Kidney (tissue), 14 donors: ENCODE measurements around the gene ADGRL3. TPM values are rescaled to one million over a fixed set of nuclear protein-coding genes. Genes with fewer than 3 reads are reported as not detected.

ENCODE experiments used
- DNase-seq, 5 donors: peaks; one replicate each; pipeline ENCODE4 v3.0.0-alpha.2; 2013 to 2020
- FAIRE-seq: peaks from 2 replicates; lab custom pipeline; 2012; peaks lifted over from hg19 to GRCh38; lab: Jason Lieb, UNC
- H3K27ac ChIP-seq, 2 donors: one replicate each; pipeline ENCODE4 v1.7.0; 2013; ENCODE audit warnings: low read depth in 2 of 2, low read length in 2 of 2, inconsistent platforms in 1 of 2
- H3K27me3 ChIP-seq: one replicate; pipeline ENCODE4 v1.7.1; 2013; ENCODE audit warnings: low read length, inconsistent platforms; ENCODE audit not compliant: control insufficient read depth, insufficient read depth
- H3K36me3 ChIP-seq, 3 donors: one replicate each; pipeline versions ENCODE4 v1.7.0 to v1.7.1; 2013; ENCODE audit warnings: low read length in 3 of 3, control low read depth in 1 of 3, inconsistent platforms in 1 of 3; ENCODE audit not compliant: insufficient read depth in 3 of 3, control insufficient read depth in 2 of 3
- H3K4me1 ChIP-seq, 3 donors: one replicate each; pipeline versions ENCODE4 v1.7.0 to v1.7.1; 2013; ENCODE audit warnings: low read length in 3 of 3, inconsistent platforms in 1 of 3, low read depth in 1 of 3; ENCODE audit not compliant: control insufficient read depth in 2 of 3, insufficient read depth in 2 of 3
- H3K4me3 ChIP-seq, 3 donors: one replicate each; pipeline versions ENCODE4 v1.7.0 to v1.8.1; 2013; ENCODE audit warnings: low read length in 3 of 3, control low read depth in 1 of 3, inconsistent platforms in 1 of 3
- H3K9ac ChIP-seq, 3 donors: one replicate each; pipeline versions ENCODE4 v1.7.0 to v1.7.1; 2013; ENCODE audit warnings: low read length in 3 of 3, control low read depth in 1 of 3, inconsistent platforms in 1 of 3
- H3K9me3 ChIP-seq, 3 donors: one replicate each; pipeline versions ENCODE4 v1.7.0 to v1.7.1; 2013; ENCODE audit warnings: low read length in 3 of 3, control low read depth in 1 of 3, inconsistent platforms in 1 of 3; ENCODE audit not compliant: control insufficient read depth in 2 of 3, insufficient read depth in 1 of 3
- CTCF ChIP-seq: IDR thresholded peaks from 3 replicates; pipeline ENCODE4 v1.5.1; 2012; ENCODE audit warnings: mild to moderate bottlenecking, moderate library complexity, borderline replicate concordance; ENCODE audit not compliant: insufficient read depth; ENCODE audit errors: extremely low read depth
- intact Hi-C: fragments of 100-400 bp; cut with DNase I; formaldehyde crosslinking; loops from one replicate; pipeline ENCODE4 v1.11.1; 2022
- polyA plus RNA-seq: library from polyadenylated mRNA; stranded (reverse); fragments of 350-450 nt; fragmentation: Illumina TruSeq; extraction: RNeasy Lipid Tissue Mini Kit (QIAGEN cat#74804); gene quantifications from one replicate; pipeline ENCODE4 v1.2.3, GENCODE V29; 2014; ENCODE audit warnings: low read depth, low replicate concordance; ENCODE audit not compliant: insufficient read depth
- total RNA-seq: library from RNA; stranded (reverse); fragmentation: NEBNext Ultra II Directional; extraction: Animal tissue kit (Norgen Biotek cat#: 25700); gene quantifications from one replicate; pipeline ENCODE4 v1.2.1, GENCODE V29; 2021
- donor health status: control.
- donor health status: control.
- donor health status: control.
- donor health status: control.
- donor health status: control.
- donor health status: DM: yes; HTN: yes; CAD: no.
- donor health status: Normal renal cell carcinoma (clear cell type).

ADGRL3 gene
- total and polyA plus RNA-seq, 2 donors from 2014 or later: 1.3 to 8.9 TPM

- H3K36me3 ChIP-seq: no peaks in the 10 kb centered on the region
- no peak overlapping the region for H3K27ac ChIP-seq
- H3K9ac ChIP-seq: no peak overlapping the region
- H3K4me1 ChIP-seq: no peaks in the 10 kb centered on the region
- H3K27me3 ChIP-seq: no peaks in the 10 kb centered on the region
- DNase-seq (no peak), FAIRE-seq (no peak)
- H3K4me3 ChIP-seq: no peak overlapping the region
- intact Hi-C loops: no loop called here
- TF ChIP-seq CTCF: no peak
- H3K9me3 ChIP-seq: no peaks in the 10 kb centered on the region
Measured at GRCh38 chr4:61462451-61463326, 262.6 kb downstream of the ADGRL3 start.

GRCh38 chr4:61468024-61468720 is 268.0 kb downstream of the ADGRL3 start:
- Histone ChIP-seq H3K9me3 (no peaks in the 10 kb centered on the region), H3K36me3 (no peaks in the 10 kb centered on the region), H3K27ac (no peak overlapping the region), H3K4me3 (no peak overlapping the region), H3K9ac (no peak overlapping the region), H3K4me1 (no peaks in the 10 kb centered on the region), H3K27me3 (no peaks in the 10 kb centered on the region)
- no peak for TF ChIP-seq CTCF
- DNase-seq (peak in 2 of 5 donors; percentile 14 to 30), FAIRE-seq (no peak)
- intact Hi-C loops: no loop called here

GRCh38 chr4:61473306-61473705 is 273.2 kb downstream of the ADGRL3 start:
- Histone ChIP-seq H3K36me3 (no peaks in the 10 kb centered on the region), H3K4me3 (no peak overlapping the region), H3K27me3 (no peaks in the 10 kb centered on the region), H3K27ac (no peak overlapping the region), H3K9me3 (no peaks in the 10 kb centered on the region), H3K9ac (no peak overlapping the region), H3K4me1 (no peaks in the 10 kb centered on the region)
- intact Hi-C loops: no loop called here
- DNase-seq (no peak), FAIRE-seq (no peak)
- no peak for TF ChIP-seq CTCF
